A549 (cell line): ENCODE measurements around the gene COPS3.

Source experiments
- CHD2 ChIP-seq: fragments of 150-350 bp; IDR thresholded peaks from 2 replicates; pipeline ENCODE4 v1.6.1; 2014; ENCODE audit warnings: low read length; ENCODE audit not compliant: partially characterized antibody
- FOSL2 ChIP-seq, 2 experiments: fragments of 450-650 bp in 1 of 2; fragments of >200 bp in 1 of 2; sonication (Bioruptor Twin) in 1 of 2; formaldehyde crosslinking; IDR thresholded peaks; 2 replicates each; pipeline versions ENCODE4 v1.5.0 to v1.6.1; 2016 to 2020; ENCODE audit warnings: mild to moderate bottlenecking in 1 of 2, moderate library complexity in 1 of 2
- GATA3 ChIP-seq: IDR thresholded peaks from 2 replicates; pipeline ENCODE4 v1.6.1; 2012; ENCODE audit warnings: borderline replicate concordance
- HDAC2 ChIP-seq: fragments of 200-600 bp; sonication (generic); IDR thresholded peaks from 2 replicates; pipeline ENCODE4 v1.6.1; 2016
- JUNB ChIP-seq: fragments of >200 bp; sonication (Bioruptor Twin); formaldehyde crosslinking; IDR thresholded peaks from 2 replicates; pipeline ENCODE4 v1.6.1; 2016
- NR3C1 ChIP-seq: fragments of >200 bp; sonication (Bioruptor Twin); formaldehyde crosslinking; IDR thresholded peaks from 3 replicates; pipeline ENCODE4 v1.6.1; 2017
- PHF8 ChIP-seq: fragments of 200-600 bp; sonication (generic); IDR thresholded peaks from 2 replicates; pipeline ENCODE4 v1.6.1; 2016; ENCODE audit warnings: low read depth, mild to moderate bottlenecking, antibody characterized with exemption, moderate library complexity, borderline replicate concordance
- RCOR1 ChIP-seq: fragments of 150-350 bp; IDR thresholded peaks from 2 replicates; pipeline ENCODE4 v1.6.1; 2014; ENCODE audit warnings: antibody characterized with exemption, low read length, low read depth
- RFX5 ChIP-seq: fragments of 450-650 bp; IDR thresholded peaks from 2 replicates; pipeline ENCODE4 v1.7.1; 2014; ENCODE audit warnings: antibody characterized with exemption, mild to moderate bottlenecking, moderate library complexity
- TF ChIP-seq, protein P1 (sequence below): fragments of >200 bp; sonication (Bioruptor Twin); formaldehyde crosslinking; IDR thresholded peaks from 3 replicates; pipeline ENCODE4 v1.5.1; 2016
- TF ChIP-seq, protein P2 (sequence below): fragments of 450-650 bp; IDR thresholded peaks from 2 replicates; pipeline ENCODE4 v1.6.1; 2014; ENCODE audit warnings: antibody characterized with exemption
- TF ChIP-seq, protein P3 (sequence below): fragments of 250-450 bp; sonication (Bioruptor Pico); IDR thresholded peaks from 2 replicates; pipeline ENCODE4 v1.5.0; 2021; ENCODE audit warnings: mild to moderate bottlenecking, moderate library complexity, borderline replicate concordance
- TF ChIP-seq, protein P4 (sequence below): IDR thresholded peaks from 2 replicates; pipeline ENCODE4 v1.6.1; 2012

DNA sequence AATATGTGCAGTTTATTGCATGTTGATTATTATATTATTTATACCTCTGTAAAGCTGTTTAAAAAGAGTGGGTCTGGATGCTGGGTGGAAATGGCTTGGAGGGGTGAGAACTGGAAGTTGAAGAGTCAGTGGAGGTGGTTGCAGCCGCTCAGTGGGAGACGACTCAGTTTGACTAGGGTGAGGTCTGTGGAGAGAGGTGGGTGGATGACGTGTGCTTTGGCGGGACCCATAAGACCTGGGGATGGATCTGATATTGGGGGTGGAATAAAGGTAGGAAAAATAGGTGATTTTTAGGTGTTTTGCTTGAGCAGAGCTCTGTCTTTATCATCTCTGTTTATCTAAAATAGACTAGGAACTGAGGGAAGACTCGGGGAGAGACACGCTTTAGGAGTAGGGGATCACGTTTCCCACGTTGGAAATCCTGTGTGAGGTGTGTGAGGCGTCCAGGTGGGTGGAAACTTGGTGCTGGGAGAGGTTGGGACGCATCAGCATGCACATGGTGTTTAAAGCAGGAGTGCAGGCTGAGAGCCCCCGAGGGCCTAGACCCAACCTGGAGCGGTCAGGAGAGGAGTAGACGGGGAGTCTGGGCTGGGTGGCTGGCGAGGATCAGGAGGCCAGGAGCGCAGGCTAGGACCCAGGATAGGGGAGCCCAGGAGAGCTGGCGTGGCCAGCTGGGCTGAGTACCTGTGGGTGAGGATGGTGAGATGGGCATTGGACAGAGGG lies 39.3 kb upstream of the COPS3 start:
- TF ChIP-seq, protein P1, sequence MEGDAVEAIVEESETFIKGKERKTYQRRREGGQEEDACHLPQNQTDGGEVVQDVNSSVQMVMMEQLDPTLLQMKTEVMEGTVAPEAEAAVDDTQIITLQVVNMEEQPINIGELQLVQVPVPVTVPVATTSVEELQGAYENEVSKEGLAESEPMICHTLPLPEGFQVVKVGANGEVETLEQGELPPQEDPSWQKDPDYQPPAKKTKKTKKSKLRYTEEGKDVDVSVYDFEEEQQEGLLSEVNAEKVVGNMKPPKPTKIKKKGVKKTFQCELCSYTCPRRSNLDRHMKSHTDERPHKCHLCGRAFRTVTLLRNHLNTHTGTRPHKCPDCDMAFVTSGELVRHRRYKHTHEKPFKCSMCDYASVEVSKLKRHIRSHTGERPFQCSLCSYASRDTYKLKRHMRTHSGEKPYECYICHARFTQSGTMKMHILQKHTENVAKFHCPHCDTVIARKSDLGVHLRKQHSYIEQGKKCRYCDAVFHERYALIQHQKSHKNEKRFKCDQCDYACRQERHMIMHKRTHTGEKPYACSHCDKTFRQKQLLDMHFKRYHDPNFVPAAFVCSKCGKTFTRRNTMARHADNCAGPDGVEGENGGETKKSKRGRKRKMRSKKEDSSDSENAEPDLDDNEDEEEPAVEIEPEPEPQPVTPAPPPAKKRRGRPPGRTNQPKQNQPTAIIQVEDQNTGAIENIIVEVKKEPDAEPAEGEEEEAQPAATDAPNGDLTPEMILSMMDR = no peak
- no peak for TF ChIP-seq RCOR1
- TF ChIP-seq, protein P2, sequence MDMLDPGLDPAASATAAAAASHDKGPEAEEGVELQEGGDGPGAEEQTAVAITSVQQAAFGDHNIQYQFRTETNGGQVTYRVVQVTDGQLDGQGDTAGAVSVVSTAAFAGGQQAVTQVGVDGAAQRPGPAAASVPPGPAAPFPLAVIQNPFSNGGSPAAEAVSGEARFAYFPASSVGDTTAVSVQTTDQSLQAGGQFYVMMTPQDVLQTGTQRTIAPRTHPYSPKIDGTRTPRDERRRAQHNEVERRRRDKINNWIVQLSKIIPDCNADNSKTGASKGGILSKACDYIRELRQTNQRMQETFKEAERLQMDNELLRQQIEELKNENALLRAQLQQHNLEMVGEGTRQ = no peak
- no peak for TF ChIP-seq JUNB
- TF ChIP-seq, protein P3, sequence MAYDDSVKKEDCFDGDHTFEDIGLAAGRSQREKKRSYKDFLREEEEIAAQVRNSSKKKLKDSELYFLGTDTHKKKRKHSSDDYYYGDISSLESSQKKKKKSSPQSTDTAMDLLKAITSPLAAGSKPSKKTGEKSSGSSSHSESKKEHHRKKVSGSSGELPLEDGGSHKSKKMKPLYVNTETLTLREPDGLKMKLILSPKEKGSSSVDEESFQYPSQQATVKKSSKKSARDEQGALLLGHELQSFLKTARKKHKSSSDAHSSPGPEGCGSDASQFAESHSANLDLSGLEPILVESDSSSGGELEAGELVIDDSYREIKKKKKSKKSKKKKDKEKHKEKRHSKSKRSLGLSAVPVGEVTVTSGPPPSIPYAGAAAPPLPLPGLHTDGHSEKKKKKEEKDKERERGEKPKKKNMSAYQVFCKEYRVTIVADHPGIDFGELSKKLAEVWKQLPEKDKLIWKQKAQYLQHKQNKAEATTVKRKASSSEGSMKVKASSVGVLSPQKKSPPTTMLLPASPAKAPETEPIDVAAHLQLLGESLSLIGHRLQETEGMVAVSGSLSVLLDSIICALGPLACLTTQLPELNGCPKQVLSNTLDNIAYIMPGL (CRISPR knock-in tag) = no peak
- TF ChIP-seq FOSL2 (IDR thresholded peaks at IDR 0.05) = no peak
- no peak for TF ChIP-seq FOSL2 (CRISPR knock-in tag; IDR thresholded peaks at IDR 0.05)
- no peak for TF ChIP-seq RFX5
- TF ChIP-seq NR3C1 = no peak
- no peak for TF ChIP-seq CHD2
- TF ChIP-seq GATA3 = no peak
- no peak for TF ChIP-seq HDAC2
- no peak for TF ChIP-seq PHF8
- TF ChIP-seq, protein P4, sequence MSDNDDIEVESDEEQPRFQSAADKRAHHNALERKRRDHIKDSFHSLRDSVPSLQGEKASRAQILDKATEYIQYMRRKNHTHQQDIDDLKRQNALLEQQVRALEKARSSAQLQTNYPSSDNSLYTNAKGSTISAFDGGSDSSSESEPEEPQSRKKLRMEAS = no peak
